AG08396 (cell line): Measurements from ENCODE around the gene KRT7.
A peak's percentile ranks its signal among the peaks of the same experiment; 100 is the strongest.
"Not testable (repeated sequence)": the region's sequence is repeated elsewhere in the genome, so short reads cannot be mapped to it uniquely, and the experiment has no call there.

Experiments
- DNase-seq: peaks from one replicate; pipeline ENCODE4 v3.0.0; 2012; ENCODE audit warnings: low spot score, mixed read lengths

The KRT7 gene

DNA sequence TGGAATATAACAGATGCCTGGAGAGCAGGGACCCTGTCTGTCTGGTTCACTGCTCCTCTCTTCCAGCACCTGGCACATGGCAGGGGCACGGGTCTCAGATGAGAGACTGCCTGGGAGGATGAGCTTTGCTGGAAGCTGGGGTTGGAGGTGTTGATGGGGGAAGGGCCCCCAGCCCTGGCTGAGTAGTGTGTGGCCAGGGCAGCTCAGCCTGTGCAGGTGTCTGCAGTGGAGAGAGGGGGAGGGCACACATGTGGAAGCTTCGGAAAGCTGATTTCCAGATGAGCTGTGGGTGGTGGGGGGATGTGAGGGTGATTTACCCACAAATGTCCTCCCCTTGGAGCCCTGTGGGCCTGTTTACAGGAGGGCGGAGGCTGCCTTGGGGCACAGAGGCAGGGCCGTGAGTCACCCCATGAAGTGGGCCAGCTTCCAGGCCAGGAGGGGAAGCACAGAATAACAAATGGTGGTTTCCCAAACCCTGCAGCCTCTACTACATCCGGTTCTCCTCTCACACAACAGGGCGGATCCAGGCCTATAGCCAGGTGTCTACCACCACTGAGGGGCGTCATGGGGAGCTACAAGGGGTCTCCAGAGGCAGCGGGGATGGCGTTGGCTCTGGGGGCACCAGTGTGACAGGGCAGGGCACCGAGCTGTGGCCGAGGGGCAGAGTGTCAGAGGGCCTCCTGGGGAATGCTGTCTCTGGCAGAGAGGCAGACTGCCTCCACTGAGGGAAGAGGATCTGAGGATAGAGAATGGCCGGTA is 11.0 kb downstream of the KRT7 start:
- peak; percentile 96 for DNase-seq

DNA sequence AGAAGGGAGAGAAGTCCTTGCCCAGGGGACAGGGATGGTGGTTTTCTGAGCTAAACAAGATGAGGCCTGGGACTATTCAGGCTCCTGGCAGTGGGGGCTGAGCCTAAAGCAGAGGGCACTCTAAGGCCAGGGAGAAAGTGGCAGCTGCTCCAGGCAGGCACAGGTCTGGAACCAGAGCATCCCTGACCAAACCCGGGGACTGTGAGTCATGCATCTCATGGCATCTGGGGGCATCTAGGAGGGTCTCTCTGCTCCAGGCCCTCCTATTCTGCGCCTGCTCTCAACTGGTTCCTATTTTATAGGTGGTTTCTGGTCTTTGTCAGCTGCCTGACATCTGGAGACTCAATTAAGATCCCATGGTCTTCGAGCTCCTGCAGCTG is 11.6 kb downstream of the KRT7 start:
- no peak for DNase-seq

DNA sequence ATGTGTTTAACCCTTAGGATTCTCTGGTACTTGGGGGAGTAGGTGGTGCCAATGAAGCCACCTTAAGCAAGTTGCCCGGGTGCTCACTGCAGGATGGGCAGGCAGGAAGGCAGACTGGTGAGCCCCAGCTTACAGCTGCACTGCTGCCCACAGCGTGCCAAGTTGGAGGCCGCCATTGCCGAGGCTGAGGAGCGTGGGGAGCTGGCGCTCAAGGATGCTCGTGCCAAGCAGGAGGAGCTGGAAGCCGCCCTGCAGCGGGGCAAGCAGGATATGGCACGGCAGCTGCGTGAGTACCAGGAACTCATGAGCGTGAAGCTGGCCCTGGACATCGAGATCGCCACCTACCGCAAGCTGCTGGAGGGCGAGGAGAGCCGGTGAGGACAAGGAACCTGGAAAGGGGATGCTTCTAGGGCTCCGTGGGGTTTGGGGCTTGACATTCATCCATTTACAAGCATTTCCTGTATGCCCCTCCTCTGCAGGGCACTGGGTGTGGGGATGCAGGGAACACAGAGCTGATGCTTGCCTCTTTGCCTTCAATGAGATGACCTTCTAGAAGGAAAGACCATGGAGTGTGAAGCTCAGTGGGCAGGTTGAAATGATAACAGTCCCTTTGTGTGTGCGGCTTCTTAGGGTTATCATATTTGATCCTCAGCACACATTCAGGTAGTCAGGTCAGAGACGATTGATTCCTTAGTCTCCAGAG is 12.4 kb downstream of the KRT7 start:
- DNase-seq = no peak

DNA sequence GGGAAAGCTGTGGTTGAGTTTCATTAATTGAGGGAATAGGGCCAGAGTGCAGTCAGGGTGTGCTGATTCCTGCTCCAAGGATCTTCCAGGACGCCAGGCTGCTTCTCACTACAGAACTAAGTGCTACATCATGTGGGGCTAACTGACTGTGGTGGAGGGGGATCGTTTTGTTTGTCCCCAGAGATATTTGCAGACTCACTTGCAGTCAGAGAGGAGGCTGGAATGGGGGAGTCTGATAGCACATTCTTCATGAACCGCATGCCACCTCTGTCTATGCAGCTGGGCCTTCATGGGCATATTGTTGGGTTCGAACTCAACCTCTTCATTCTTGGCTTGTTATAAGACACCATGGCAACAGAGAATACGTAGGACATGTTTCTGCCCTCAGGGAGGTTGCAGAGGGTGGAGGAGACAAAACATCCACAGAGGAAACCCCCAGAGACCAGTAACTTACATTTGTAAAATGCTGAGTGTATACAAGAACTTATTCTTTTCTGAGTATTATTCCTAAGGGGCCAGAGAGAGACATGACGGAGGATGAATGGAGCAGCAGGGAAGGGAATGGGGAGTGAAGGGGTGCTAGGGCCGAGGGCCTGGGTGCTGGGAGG is 13.0 kb downstream of the KRT7 start:
- DNase-seq = no peak

DNA sequence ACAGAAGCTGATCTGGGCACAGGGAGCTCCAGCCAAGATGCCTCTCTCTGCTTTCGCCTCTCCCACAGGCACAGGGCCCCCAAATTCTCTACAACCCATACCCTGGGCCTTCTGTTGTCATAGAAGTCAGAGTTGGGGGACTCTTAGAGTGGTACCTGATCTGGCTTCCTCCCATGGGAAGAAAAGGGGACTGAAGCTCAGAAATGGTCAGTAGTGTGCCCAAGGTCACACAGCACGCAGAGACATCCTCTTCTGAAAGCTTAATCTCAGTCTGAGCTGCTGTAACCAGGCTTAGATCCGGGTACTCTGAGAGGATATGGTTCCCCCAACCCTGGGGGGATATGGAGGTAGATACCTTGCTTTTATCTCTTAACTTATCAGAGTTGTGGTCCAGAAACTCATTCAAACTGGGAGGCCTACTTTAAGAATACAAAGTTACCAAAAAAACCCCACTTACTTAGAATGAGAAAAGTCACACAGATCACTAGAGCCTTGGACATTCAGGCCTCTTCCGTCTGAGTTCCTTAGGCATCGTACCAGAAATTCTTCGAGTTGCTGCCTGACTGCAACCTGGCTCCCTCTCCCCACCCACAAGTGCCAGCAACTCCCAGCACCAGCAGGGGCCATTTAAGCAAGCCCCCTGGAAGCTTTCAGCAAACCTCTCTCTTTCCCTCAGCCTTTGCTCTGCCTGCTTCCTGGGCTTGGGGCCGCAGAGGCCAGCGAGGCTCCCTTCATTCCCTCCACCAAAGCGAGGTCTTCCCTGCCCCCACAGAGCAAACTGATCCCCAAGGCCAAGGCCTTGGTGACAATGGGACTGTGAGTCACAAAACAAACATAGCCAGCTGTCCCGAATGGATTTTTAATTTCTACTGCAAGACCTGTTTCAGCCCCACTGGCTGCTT is 13.9 kb downstream of the KRT7 start:
- DNase-seq = no peak

DNA sequence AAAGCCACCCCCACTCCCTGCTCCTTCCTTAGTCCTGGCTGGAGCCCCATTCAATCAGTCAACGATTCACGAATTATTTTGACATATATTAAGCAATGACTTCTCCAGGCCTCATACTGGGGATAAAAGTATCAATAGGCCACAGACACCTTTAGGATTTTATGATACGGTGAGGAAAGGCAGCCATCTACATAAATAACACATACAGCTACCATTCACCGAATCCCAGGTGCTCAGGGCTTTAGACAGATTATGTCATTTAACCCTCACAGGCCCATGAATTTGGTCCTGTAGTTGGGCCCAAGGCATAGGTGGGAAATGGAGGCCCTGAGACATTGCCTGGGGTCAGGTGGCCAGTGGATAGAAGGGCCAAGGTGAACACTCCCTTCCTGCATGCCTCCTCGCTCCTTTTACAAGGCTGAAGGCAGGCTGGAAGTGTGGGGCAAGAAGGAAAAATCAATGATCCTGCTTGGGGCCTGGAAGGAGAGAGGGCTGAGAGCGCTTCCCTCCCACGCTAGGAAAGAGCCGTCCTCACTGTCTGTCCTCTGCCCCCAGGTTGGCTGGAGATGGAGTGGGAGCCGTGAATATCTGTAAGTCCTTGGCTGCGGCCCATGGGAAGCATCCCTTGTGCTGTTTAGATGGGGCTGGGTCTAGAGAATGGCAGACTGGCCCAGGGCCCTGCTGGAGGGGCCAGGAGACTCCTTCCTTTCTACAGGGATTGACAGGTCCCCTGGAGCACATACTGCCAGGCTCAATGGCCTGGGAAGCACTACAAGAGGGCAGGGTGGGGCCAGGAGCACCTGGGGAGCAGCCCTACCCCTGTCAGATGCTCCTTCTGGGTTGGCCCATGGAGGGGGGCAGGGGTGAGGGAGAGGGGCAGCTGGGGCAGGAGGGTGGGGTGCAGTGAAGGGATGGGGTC is 14.8 kb downstream of the KRT7 start:
- DNase-seq = no peak

DNA sequence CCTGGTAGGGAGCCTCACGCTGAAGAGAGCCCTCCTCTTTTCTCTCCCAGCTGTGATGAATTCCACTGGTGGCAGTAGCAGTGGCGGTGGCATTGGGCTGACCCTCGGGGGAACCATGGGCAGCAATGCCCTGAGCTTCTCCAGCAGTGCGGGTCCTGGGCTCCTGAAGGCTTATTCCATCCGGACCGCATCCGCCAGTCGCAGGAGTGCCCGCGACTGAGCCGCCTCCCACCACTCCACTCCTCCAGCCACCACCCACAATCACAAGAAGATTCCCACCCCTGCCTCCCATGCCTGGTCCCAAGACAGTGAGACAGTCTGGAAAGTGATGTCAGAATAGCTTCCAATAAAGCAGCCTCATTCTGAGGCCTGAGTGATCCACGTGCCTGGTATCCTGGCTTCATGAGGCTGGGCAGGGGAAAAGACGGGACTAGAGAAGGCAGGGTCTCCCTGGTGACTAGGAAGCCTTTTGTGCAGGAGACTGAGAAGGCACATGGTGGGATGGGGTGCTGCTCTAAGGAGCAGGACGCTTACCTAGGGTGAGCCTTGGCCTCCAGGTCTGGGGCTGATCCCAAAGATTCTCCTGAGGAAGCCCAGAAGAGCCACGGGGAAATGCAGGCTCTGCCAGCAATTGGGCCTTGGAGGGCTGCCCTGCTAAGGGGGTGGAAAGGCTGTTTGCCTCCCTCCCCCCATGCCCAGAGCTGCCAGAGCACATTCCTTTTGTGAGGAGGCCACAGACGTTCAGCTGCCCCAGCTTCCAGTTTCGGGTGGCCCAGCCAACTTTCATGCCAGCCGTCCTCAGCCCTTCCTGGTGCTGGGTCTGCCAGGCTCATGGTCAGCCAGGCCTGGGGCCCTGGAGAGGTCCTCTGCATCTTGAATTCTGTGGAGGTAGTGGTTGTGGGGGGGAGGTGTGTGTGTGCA is 15.8 kb downstream of the KRT7 start:
- no peak for DNase-seq

DNA sequence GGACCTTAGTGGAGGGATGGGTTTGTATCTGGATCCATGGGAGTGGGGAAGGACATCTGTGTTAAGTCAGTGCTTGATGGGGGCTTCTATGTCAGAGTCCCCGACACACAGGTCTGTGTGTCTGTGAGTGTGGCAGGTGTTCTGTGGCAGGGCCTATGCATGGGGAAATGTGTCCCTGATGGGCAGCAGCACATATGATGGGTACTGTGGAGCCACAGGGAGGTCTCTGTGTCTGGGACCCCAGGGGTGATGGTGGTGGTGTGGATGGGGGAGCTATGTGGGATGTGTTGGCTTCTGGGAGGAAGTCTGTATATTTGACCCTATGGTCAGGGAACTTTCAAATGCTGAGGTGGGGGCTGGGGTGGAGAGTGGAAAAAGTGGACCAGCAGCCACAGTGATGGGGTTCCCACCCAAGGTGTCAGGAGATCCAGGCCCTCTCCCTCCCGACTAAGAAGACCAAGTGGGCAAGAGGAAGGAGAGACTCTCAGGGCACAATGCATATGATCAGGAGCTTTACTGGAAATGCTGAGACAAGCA is 16.5 kb downstream of the KRT7 start:
- no peak for DNase-seq

DNA sequence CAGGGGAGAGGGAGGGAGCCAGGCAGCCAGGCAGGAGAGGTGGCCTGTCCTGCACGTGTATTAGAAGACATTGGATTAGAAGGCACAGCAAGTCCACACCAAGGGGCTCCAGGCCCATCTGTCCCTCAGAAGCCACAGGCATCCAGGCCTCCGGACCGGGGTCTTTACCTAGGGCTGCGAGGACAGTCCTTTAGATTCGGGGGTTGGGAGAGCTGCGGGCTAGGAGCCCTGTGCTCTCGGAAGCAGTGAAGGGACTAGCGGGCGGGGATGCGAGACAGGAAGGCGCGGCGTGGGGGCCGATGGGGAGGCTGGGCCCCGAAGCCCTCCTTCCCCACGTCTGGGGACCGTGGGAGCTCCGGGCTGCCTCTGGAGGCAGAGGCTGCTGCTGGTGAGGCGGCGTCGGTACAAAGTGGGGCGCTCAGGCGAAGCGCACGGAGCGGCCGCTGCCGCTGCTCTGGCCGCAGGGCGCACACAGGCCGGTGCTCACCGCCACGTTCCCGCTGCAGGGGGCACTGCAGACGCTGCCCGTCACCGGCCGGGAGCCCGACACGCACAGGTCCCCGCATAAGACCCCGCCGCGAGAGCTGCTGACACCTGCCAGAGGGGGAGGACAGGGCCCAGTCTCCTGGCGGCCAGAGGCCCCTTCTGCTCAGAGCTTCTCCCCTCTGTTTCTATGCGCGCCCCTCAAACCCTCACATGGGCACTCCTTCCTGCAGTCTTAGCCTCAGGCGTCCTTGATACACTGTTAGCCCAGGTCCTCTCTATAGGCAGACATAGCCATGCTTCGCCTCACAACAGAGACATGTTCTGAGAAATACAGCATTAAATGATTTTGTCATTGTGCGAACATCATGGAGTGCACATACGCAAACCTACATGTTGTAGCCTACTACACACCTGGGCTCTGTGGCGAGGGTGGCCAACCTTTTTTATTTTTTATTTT is 17.3 kb downstream of the KRT7 start:
- no peak for DNase-seq

DNA sequence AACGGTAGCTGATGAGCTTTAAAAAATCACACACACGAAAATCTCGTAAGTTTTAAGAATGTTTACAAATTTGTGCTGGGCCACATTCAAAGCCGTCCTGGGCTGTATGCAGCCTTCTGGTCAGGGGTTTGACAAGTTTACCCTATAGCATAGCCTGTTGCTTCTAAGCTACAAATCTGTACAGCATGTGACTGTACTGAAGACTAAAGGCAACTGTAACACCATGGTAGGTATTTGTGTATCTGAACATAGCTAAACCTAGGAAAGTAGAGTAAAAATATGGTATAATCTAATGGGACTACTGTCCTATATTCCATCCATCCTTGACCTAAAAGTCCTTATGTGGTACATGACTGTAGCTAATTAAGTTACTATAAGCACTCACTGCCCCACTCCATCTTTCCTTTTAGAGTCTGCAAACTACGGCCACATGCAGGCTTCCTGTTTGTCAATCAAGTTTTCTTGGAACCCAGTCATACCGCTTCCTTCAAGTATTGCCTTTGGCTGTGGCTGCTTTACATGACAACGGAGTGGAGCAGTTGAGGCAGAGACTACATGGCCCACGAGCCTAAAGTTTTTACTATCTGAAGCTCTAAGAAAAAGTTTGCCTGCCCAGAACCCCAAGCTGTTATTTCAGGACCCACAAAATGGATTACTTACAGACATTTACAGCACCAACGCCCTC is 18.5 kb downstream of the KRT7 start:
- DNase-seq = no peak

DNA sequence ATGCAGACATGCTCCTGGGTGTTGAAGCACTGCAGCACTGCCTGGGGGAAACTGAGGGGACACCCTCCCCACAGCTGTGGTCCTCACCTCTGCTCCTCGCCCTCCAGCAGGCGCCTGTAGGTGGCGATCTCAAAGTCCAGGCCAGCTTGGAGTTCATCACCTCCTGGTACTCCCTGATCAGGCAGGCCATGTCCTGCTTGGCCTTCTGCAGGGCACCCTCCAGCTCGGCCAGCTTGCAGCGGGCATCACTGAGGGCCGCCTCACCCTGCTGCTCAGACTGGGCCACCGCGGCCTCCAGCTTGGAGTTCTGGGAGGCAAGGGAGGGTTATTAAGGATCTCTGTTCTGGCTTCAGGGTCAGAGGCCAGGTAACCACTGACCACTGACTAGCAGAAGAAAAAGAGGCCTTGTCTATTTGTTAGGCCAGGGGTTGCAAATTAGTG is 19.2 kb downstream of the KRT7 start:
- DNase-seq = not testable (repeated sequence)

DNA sequence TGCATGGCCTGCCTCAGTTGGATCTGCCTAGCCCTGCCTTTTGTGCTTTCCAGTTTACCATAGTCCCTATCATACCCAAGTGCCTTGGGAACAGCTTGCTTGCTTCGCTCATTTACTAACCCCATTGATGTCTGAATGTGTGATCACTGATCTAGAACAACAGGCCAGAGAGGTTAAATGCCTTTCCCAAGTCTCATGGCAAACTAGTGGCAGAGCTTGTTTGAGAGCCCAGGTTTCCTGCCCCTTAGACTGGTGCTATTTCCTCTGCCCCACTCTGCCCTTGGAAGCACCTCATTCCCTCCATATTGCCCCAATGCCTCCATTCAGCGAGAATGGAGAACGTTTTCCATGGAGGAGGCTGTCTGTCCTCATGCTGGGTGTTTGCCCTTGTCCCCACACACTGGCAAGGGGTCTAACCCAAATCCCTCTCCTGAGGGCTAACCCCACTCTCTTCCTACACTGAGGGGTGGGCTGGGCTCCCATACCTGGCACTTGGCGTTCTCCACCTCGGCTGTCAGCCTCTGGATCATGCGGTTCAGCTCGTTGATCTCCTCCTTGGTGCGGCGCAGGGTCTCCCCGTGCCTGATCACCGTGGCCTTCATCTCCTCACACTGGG is 19.8 kb downstream of the KRT7 start:
- DNase-seq = no peak

DNA sequence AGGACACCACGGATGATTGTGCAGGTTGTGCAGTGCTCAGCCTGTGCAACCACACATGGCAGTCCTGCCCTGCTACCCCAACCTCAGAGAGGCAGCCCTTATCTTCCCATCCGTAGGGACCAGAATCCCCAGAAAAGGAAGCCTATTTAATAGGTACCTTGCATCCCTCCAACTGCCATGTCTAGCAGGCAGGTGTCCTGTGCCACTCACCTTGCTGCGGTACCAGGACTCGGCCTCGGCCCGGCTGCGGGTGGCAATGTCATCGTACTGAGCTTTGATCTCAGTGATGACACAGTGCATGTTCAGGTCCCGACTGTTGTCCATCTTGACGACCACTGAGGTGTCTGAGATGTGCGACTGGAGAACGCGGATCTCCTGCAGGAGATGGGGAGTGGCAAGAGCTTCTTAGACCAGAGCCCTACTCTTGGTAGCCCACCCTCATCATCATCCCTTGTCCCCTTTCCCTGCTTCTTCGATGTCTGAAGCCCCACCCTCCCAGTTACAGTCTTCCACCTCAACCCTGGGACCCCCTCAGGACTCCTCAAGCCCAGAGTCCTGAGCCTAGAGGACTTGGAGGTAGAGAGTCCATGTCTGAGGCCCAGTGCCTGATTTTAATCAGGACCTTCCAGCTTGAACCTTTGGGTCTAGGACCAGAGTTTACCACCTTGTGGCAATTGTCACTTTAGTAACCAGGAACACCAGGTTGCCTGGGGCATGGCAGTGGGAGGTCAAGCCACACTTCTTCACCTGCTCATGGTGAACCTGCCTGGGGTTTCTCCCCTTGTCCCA is 20.5 kb downstream of the KRT7 start:
- DNase-seq = no peak

DNA sequence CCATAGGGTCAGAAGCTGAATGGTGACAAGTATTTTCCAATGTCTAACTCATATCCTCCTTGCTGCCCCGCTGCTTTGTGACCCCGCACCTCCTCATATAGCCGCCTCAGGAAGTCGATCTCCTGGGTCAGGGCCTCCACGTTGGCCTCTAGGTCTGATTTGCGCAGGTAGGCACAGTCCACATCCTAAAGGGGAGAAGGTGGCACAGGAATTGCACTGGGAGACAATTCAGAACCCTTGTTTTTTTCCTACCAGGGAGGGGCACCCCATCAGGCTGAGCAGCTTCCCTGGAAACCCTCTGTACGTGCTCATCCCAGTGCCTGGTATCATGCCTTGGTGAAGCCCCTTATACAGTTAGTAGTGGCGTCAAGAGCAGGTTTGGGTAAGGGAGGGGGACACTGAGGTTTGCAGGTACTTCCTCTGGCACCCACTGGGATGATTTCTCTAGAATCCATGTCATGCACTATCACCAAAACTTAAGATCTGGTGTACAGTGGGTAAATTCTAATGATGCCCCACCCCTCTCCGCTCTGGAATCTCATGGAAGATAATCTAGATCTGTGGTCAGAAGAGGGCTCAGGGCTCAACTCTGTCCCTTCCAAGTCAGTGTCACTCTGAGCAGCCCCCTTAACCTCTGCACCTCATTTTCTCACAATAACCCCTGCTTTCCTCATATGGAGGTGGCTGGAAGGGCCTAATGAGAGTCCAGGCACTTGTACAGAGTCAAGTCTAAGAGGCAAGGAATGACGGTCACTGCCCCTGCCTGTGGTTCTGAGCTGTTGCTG is 21.3 kb downstream of the KRT7 start:
- no peak for DNase-seq

DNA sequence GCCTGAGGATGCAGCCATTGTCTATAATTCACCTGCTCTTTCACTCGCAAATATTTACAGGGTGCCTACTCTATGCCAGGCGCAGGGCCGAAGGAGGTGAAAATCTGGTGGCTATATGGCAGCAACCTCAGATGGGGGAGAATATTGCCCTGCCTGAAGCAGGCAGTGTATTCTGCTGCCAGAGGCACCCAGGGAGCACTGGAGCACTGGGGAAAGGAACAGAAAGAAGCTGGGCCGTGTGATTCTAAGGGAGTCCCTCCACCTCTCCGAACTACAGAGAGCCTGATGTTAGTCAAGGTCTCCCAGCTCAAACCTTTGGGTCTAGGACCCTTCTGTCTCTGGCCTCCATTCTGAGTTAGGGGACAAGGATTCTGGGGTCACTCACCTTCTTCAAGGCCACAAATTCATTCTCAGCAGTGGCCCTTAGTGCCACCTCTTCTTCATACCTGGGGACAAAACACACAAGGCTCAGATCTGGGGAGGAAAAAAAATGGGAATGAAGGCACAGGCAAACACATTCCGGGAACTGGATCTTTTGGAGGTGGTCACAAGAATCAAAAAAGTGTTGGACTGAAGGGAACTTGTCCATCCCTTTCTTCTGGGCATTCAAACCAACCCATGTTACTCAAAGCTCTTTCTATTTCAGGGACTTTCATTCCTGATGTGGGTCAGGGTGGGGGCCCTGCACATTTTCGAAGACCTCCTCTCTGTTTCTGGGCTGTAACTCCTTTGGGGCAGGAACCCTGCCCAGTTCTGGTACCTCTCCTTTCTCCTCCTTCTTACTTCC is 22.1 kb downstream of the KRT7 start:
- DNase-seq = no peak
